ENCODE measurements around the gene ZNRD2.

The ZNRD2 gene

GRCh38 chr11:65585396-65586246 is 15.3 kb downstream of the ZNRD2 start:
- TF ChIP-seq TAF1 (IDR thresholded peaks at IDR 0.05; ENCODE audit: borderline replicate concordance, insufficient read depth, low read length): no peak
- no peak for TF ChIP-seq FOXP2 (optimal IDR thresholded peaks at IDR 0.05; ENCODE audit: borderline replicate concordance, extremely low read depth, extremely low read length, insufficient read depth)
- TF ChIP-seq REST (IDR thresholded peaks at IDR 0.05; ENCODE audit: insufficient read depth in 1 of 2, low read depth in 2 of 2, low read length in 2 of 2): no peak
- TF ChIP-seq SIN3A (IDR thresholded peaks at IDR 0.05; ENCODE audit: borderline replicate concordance, insufficient read depth, low read length): no peak
- TF ChIP-seq POLR2AphosphoS5 (IDR thresholded peaks at IDR 0.05; ENCODE audit: low read depth, low read length): no peak

- TF ChIP-seq TAF1 (IDR thresholded peaks at IDR 0.05; ENCODE audit: borderline replicate concordance, insufficient read depth, low read length) (no peak), FOXP2 (optimal IDR thresholded peaks at IDR 0.05; ENCODE audit: borderline replicate concordance, extremely low read depth, extremely low read length, insufficient read depth) (no peak), SIN3A (IDR thresholded peaks at IDR 0.05; ENCODE audit: borderline replicate concordance, insufficient read depth, low read length) (no peak), POLR2AphosphoS5 (IDR thresholded peaks at IDR 0.05; ENCODE audit: low read depth, low read length) (no peak), REST (IDR thresholded peaks at IDR 0.05; ENCODE audit: insufficient read depth in 1 of 2, low read depth in 2 of 2, low read length in 2 of 2) (no peak)
Measured at GRCh38 chr11:65586247-65586630, 16.0 kb downstream of the ZNRD2 start.

GRCh38 chr11:65586676-65587075 is 16.4 kb downstream of the ZNRD2 start:
- TF ChIP-seq TAF1 (IDR thresholded peaks at IDR 0.05; ENCODE audit: borderline replicate concordance, insufficient read depth, low read length): no peak
- TF ChIP-seq FOXP2 (optimal IDR thresholded peaks at IDR 0.05; ENCODE audit: borderline replicate concordance, extremely low read depth, extremely low read length, insufficient read depth): no peak
- no peak for TF ChIP-seq POLR2AphosphoS5 (IDR thresholded peaks at IDR 0.05; ENCODE audit: low read depth, low read length)
- no peak for TF ChIP-seq SIN3A (IDR thresholded peaks at IDR 0.05; ENCODE audit: borderline replicate concordance, insufficient read depth, low read length)
- TF ChIP-seq REST (IDR thresholded peaks at IDR 0.05; ENCODE audit: insufficient read depth in 1 of 2, low read depth in 2 of 2, low read length in 2 of 2): no peak

GRCh38 chr11:65588199-65589054 is 18.1 kb downstream of the ZNRD2 start:
- no peak for TF ChIP-seq FOXP2 (optimal IDR thresholded peaks at IDR 0.05; ENCODE audit: borderline replicate concordance, extremely low read depth, extremely low read length, insufficient read depth)
- TF ChIP-seq SIN3A (IDR thresholded peaks at IDR 0.05; ENCODE audit: borderline replicate concordance, insufficient read depth, low read length): no peak
- TF ChIP-seq REST (IDR thresholded peaks at IDR 0.05; ENCODE audit: insufficient read depth in 1 of 2, low read depth in 2 of 2, low read length in 2 of 2): no peak
- TF ChIP-seq POLR2AphosphoS5 (IDR thresholded peaks at IDR 0.05; ENCODE audit: low read depth, low read length): no peak
- no peak for TF ChIP-seq TAF1 (IDR thresholded peaks at IDR 0.05; ENCODE audit: borderline replicate concordance, insufficient read depth, low read length)
